Measurements from ENCODE around the gene ARHGAP36.
A peak's percentile ranks its signal among the peaks of the same experiment; 100 is the strongest.

Gene ARHGAP36

DNA sequence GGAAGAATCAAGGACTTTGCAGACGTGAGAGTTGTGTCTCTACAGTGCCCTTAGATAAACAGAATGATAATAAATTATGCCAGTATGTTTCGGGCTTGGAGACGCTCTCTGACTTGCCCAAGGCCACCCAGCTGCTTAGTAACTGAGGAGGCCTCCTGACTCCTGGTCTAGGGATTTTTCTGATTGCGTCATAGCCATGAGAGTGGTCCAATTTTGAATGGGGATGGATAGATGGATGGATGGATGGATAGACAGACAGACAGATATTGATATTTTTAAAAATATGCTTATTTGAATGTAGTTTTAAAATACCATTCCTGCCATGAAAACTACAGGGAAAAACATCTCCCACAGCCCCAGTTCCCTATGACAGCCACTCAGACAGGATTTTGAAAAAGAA is 15.5 kb downstream of the ARHGAP36 start:
- Histone ChIP-seq H3K27me3 (ENCODE audit: insufficient read depth, low read depth, severe bottlenecking) (peaks cover 17% of the 10 kb centered on the region), H3K9me3 (ENCODE audit: severe bottlenecking) (no peaks in the 10 kb centered on the region), H3K27ac (no peak overlapping the region), H3K4me3 (ENCODE audit: low read depth, low read length) (no peak overlapping the region), H3K36me3 (no peaks in the 10 kb centered on the region)
- TF ChIP-seq, protein P1, sequence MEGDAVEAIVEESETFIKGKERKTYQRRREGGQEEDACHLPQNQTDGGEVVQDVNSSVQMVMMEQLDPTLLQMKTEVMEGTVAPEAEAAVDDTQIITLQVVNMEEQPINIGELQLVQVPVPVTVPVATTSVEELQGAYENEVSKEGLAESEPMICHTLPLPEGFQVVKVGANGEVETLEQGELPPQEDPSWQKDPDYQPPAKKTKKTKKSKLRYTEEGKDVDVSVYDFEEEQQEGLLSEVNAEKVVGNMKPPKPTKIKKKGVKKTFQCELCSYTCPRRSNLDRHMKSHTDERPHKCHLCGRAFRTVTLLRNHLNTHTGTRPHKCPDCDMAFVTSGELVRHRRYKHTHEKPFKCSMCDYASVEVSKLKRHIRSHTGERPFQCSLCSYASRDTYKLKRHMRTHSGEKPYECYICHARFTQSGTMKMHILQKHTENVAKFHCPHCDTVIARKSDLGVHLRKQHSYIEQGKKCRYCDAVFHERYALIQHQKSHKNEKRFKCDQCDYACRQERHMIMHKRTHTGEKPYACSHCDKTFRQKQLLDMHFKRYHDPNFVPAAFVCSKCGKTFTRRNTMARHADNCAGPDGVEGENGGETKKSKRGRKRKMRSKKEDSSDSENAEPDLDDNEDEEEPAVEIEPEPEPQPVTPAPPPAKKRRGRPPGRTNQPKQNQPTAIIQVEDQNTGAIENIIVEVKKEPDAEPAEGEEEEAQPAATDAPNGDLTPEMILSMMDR (IDR thresholded peaks at IDR 0.05; ENCODE audit: low read depth, low read length): no peak
- DNase-seq: no peak

DNA sequence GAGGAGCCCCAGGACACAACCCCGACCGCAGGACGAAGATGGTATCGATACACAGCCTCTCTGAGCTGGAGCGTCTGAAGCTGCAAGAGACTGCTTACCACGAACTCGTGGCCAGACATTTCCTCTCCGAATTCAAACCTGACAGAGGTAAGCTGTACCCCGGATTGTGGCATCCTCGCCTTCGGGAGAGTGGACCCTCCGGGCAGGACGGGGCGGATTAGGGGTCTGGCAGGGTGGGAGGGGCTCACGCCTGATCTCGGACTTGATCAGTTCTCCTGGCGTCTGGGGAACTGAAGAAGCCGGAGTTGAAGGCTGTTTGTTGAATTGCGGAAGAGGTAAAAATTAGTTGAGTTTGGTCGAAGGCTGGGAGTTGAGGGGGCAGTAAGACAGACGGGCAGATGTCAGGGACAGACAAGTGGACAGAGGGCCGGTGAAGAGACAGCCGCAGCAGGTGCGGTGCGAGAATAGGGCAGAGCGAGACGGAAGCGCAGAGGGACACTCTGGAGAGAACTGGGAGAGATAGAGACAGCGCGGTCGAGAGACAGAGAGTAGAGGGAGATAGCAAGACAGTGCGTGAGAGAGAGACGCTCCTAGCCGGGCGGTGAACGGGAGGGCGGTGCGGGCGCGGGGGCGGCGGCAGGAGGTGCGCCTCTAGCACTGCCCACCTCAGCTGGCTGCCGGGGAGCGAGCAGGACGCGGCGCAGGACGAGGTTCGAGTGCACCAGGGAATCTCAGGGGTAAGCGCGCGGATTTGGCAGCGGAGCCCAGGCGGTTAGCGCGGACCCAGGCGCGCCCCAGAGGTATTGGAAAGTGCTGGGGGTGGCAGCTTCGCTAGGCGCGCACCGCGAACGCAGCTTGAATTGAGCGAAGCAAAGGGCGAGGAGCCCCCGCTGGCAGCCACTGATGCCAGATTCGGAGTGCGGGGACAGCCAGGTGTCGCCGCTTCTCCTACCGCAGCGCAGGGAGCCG is 23.9 kb downstream of the ARHGAP36 start:
- H3K27ac ChIP-seq: no peak overlapping the region
- TF ChIP-seq, protein P1 (IDR thresholded peaks at IDR 0.05; ENCODE audit: low read depth, low read length): no peak
- no peaks in the 10 kb centered on the region for H3K9me3 ChIP-seq (ENCODE audit: severe bottlenecking)
- no peak for DNase-seq
- peak overlapping the region; percentile 32 for H3K4me3 ChIP-seq (ENCODE audit: low read depth, low read length)
- peaks cover 51% of the 10 kb centered on the region for H3K27me3 ChIP-seq (ENCODE audit: insufficient read depth, low read depth, severe bottlenecking)
- no peaks in the 10 kb centered on the region for H3K36me3 ChIP-seq

DNA sequence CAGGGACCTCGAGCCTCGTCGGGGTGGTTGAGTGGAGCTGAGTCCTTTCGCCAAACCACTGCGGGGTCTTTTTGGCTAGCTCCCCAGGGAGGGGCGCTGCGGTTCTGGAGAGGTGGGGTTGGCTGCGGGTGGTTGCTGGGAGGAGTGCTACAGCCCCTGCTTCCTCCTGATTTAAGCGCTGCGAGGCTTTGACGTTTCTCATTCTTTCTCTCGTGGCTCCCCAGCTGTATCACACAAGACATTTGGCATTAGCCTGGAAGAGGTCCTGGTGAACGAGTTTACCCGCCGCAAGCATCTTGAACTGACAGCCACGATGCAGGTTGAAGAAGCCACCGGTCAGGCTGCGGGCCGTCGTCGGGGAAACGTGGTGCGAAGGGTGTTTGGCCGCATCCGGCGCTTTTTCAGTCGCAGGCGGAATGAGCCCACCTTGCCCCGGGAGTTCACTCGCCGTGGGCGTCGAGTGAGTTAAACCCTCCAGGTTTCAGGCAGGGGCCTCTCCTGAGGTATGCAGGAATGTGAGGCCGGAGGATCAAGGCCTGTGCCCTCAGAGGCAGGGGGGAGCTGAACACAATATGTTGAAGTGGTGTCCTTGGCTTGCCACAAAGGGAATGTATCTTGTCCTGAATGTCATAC is 25.5 kb downstream of the ARHGAP36 start:
- H3K36me3 ChIP-seq: no peaks in the 10 kb centered on the region
- H3K27me3 ChIP-seq (ENCODE audit: insufficient read depth, low read depth, severe bottlenecking): peaks cover 57% of the 10 kb centered on the region
- H3K9me3 ChIP-seq (ENCODE audit: severe bottlenecking): no peaks in the 10 kb centered on the region
- TF ChIP-seq, protein P1 (IDR thresholded peaks at IDR 0.05; ENCODE audit: low read depth, low read length): no peak
- no peak for DNase-seq
- no peak overlapping the region for H3K4me3 ChIP-seq (ENCODE audit: low read depth, low read length)
- no peak overlapping the region for H3K27ac ChIP-seq

DNA sequence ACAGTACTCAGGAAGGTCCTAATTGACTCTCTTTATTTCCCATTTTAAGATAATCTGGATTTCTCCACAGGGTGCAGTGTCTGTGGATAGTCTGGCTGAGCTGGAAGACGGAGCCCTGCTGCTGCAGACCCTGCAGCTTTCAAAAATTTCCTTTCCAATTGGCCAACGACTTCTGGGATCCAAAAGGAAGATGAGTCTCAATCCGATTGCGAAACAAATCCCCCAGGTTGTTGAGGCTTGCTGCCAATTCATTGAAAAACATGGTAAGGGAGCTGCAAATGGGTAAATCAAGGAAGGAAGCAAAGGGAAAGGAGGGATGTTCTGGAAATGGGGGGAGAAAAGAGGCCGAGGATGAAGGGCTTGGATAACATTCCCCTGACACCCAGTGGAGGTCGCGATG is 26.0 kb downstream of the ARHGAP36 start:
- Histone ChIP-seq H3K4me3 (ENCODE audit: low read depth, low read length) (no peak overlapping the region), H3K27ac (no peak overlapping the region), H3K36me3 (no peaks in the 10 kb centered on the region), H3K27me3 (ENCODE audit: insufficient read depth, low read depth, severe bottlenecking) (peaks cover 59% of the 10 kb centered on the region), H3K9me3 (ENCODE audit: severe bottlenecking) (no peaks in the 10 kb centered on the region)
- DNase-seq: no peak
- TF ChIP-seq, protein P1 (IDR thresholded peaks at IDR 0.05; ENCODE audit: low read depth, low read length): no peak

DNA sequence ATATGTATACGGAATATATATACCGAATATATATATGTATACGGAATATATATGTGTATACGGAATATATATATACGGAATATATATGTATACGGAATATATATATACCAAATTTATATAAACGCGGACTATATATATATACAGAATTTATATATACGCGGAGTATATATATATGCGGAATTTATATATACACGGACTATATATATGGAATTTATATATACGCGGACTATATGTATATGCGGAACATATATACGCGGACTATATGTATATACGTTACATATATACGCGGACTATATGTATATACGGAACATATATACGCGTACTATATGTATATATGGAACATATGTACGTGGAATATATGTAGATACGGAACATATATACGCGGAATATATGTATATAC is 78.6 kb downstream of the ARHGAP36 start:
- DNase-seq: no peak
- H3K9me3 ChIP-seq (ENCODE audit: severe bottlenecking): no peaks in the 10 kb centered on the region
- TF ChIP-seq, protein P1 (IDR thresholded peaks at IDR 0.05; ENCODE audit: low read depth, low read length): no peak
- H3K4me3 ChIP-seq (ENCODE audit: low read depth, low read length): no peak overlapping the region
- no peaks in the 10 kb centered on the region for H3K27me3 ChIP-seq (ENCODE audit: insufficient read depth, low read depth, severe bottlenecking)
- no peaks in the 10 kb centered on the region for H3K36me3 ChIP-seq
- no peak overlapping the region for H3K27ac ChIP-seq

Data from WERI-Rb-1 (cell line).